ENCODE measurements around the gene CMIP.
"Not testable (repeated sequence)": the region's sequence is repeated elsewhere in the genome, so short reads cannot be mapped to it uniquely, and the experiment has no call there.

CMIP gene

GRCh38 chr16:81422153-81422552 is 22.5 kb upstream of the CMIP start:
- not testable (repeated sequence) for DNase-seq

- peak; percentile 35 for DNase-seq
These were observed 19.8 kb upstream of the CMIP start for GRCh38 chr16:81424771-81425170.

GRCh38 chr16:81427219-81427618 is 17.4 kb upstream of the CMIP start:
- no peak for DNase-seq

GRCh38 chr16:81429045-81429521 is 15.5 kb upstream of the CMIP start:
- DNase-seq: no peak

GRCh38 chr16:81431554-81432353 is 12.9 kb upstream of the CMIP start:
- DNase-seq: no peak

GRCh38 chr16:81432937-81433557 is 11.6 kb upstream of the CMIP start:
- DNase-seq: no peak

- DNase-seq: no peak
These were observed 9.5 kb upstream of the CMIP start for GRCh38 chr16:81435103-81435502.

GRCh38 chr16:81435567-81435966 is 9.0 kb upstream of the CMIP start:
- DNase-seq: no peak

GRCh38 chr16:81436386-81436785 is 8.2 kb upstream of the CMIP start:
- DNase-seq: no peak

GRCh38 chr16:81437865-81438264 is 6.7 kb upstream of the CMIP start:
- no peak for DNase-seq

GRCh38 chr16:81440888-81441761 is 3.5 kb upstream of the CMIP start:
- no peak for DNase-seq

- DNase-seq: no peak
These were observed 2.2 kb upstream of the CMIP start for GRCh38 chr16:81442220-81442915.

GRCh38 chr16:81442916-81443687 is 1.5 kb upstream of the CMIP start:
- DNase-seq: no peak

- no peak for DNase-seq
These were observed 740 bp upstream of the CMIP start for GRCh38 chr16:81443688-81444447.

GRCh38 chr16:81445143-81445961 is 744 bp downstream of the CMIP start:
- no peak for DNase-seq

GRCh38 chr16:81445966-81446906 is 1.6 kb downstream of the CMIP start:
- DNase-seq: no peak

- no peak for DNase-seq
These were observed 2.3 kb downstream of the CMIP start for GRCh38 chr16:81446907-81447268.

GRCh38 chr16:81447383-81448101 is 2.9 kb downstream of the CMIP start:
- DNase-seq: no peak

Measured in stimulated activated CD4-positive, alpha-beta T cell treated with anti-CD3 and anti-CD28 coated beads, Interleukin-1b, Interleukin-23, amount 100 ng/mL, for 48 hours (primary cell).